Testis (tissue), 2 donors: Measurements from ENCODE around the gene VTCN1.

Source experiments
- CTCF ChIP-seq, 3 experiments: fragments of 450-650 bp in 2 of 3; fragments of 200-600 bp in 1 of 3; sonication (generic) in 1 of 3; IDR thresholded peaks; one replicate each; pipeline ENCODE4 v1.5.1; 2016 to 2019; ENCODE audit warnings: antibody characterized with exemption in 3 of 3, mild to moderate bottlenecking in 2 of 3, moderate library complexity in 1 of 3
- POLR2A ChIP-seq: fragments of 450-650 bp; IDR thresholded peaks from one replicate; pipeline ENCODE4 v1.6.1; 2017; ENCODE audit warnings: antibody characterized with exemption, mild to moderate bottlenecking, moderate library complexity

DNA sequence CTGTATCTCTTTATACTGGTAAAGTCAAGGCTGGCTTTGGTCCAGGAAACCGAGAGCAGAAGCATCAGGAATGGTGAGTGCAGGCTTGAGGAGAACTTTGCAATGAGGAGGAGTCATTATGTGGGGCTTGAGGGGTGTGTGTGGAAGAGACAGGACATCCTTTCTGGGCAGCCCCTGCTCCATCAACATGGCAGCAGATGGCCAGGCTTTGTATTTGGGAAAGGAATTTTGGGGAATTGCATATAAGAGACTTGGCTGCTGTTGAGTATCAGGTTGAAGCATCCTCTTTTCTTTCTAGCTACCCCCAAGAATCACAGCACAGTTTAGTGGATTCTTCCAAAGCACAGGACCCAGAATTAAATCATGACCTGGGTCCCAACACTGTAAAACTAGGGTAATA is 33.4 kb downstream of the VTCN1 start:
- TF ChIP-seq CTCF (IDR thresholded peaks at IDR 0.05) = no peak
- TF ChIP-seq POLR2A = no peak
